ENCODE data around the gene FOXP1. TPM values are rescaled to one million over a fixed set of nuclear protein-coding genes. Genes with fewer than 3 reads are reported as not detected.

FOXP1 gene
- total RNA-seq, 4 donors from 2014 or later = 169 to 300 (median 202) TPM

DNA sequence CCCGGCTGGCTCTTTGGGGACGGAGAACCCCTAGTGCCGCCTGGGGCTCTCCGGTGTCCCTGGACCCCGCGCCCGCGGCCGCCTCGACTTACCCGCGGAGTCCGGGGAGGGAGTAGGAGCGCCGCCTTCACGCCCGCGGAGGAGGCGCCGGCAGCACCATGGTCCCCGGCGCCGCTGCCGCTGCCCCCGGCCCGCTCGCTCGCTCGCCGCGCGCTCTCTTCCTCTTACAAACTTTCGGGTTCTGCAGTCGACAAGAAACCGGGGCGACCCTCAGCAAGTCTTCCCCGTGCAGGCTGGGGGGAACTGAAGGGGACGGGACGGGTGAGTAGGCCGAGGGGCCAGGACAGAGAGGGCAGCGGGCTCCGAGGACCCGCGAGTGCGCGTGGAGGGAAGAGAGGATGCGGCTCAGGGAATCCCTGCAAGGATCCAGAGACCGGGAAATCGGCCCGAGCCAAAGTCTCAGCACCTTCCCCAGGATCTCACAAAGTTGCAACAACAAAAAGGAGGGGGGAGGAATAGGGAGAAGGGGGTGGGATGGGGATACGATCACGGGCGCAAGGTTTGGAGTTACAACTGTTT, 2.0 kb downstream of the FOXP1 start:
- Histone ChIP-seq H3K27me3 (no peaks in the 10 kb centered on the region), H3K9me3 (no peaks in the 10 kb centered on the region), H3K4me1 (peaks cover 0 to 48% (median 4%) of the 10 kb centered on the region in 3 donors), H3K27ac (peak overlapping the region; percentile 96 to 100 (median 100)), H3K36me3 (no peaks in the 10 kb centered on the region), H3K4me3 (peak overlapping the region; percentile 61 to 89)
- TF ChIP-seq, protein P1, sequence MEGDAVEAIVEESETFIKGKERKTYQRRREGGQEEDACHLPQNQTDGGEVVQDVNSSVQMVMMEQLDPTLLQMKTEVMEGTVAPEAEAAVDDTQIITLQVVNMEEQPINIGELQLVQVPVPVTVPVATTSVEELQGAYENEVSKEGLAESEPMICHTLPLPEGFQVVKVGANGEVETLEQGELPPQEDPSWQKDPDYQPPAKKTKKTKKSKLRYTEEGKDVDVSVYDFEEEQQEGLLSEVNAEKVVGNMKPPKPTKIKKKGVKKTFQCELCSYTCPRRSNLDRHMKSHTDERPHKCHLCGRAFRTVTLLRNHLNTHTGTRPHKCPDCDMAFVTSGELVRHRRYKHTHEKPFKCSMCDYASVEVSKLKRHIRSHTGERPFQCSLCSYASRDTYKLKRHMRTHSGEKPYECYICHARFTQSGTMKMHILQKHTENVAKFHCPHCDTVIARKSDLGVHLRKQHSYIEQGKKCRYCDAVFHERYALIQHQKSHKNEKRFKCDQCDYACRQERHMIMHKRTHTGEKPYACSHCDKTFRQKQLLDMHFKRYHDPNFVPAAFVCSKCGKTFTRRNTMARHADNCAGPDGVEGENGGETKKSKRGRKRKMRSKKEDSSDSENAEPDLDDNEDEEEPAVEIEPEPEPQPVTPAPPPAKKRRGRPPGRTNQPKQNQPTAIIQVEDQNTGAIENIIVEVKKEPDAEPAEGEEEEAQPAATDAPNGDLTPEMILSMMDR (IDR thresholded peaks at IDR 0.05) = peak in 1 of 4 experiments; percentile 20
- TF ChIP-seq POLR2A (IDR thresholded peaks at IDR 0.05) = no peak
- TF ChIP-seq POLR2AphosphoS5 (IDR thresholded peaks at IDR 0.05) = no peak
- TF ChIP-seq EP300 (IDR thresholded peaks at IDR 0.05) = no peak
- ATAC-seq = peak; percentile 2
- 0% methylated on average over 3 to 10 of the region's 53 CpGs for WGBS, 2 donors (ENCODE audit: low coverage in 1 of 2)

DNA sequence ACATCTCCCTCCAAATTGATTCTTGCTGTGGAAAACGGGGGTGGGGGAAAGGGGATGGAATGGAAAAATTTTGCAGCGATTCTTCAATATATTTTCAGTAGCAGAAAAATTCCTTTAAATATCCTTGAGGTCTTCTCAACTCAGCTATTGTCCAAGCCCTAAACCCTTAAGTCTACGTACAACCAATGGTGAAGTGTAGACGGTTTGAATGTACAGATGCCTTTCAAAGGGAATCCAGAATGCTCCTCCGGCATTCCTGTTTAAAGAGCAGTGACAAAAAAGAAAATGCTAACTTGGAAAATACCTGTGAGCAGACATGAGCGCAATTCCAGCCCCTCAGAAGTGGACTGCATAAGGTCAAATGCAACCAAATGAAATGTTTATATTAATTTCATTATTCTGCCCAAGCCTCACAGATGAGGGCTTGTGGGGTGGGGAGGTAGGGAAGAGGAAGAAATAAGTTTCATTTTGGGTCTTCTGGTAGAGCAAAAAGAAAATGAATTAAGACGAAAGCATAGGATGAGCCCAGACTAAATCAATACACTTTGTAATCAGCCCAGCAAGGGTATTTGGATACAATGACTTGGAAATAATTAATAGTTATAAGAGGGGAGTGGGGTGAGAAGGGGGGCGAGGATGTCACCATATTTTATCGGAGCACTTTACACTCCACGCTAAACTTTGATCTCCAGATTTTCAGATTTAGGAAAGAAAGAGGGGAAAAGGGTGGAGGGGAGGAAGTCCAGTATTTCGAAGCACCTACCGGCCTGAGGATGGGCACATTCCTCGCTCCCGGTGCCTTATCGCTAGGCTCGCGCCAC, 2.7 kb downstream of the FOXP1 start:
- Histone ChIP-seq H3K9me3 (no peaks in the 10 kb centered on the region), H3K27me3 (no peaks in the 10 kb centered on the region), H3K27ac (peak overlapping the region; percentile 96 to 100 (median 100)), H3K4me1 (peaks cover 2 to 46% (median 4%) of the 10 kb centered on the region in 3 donors), H3K4me3 (peak overlapping the region; percentile 61 to 89), H3K36me3 (no peaks in the 10 kb centered on the region)
- 9 to 10% methylated on average over 10 to 17 of the region's 17 CpGs for WGBS, 2 donors (ENCODE audit: low coverage in 1 of 2)
- no peak for ATAC-seq
- TF ChIP-seq, protein P1 (IDR thresholded peaks at IDR 0.05) = no peak
- no peak for TF ChIP-seq EP300 (IDR thresholded peaks at IDR 0.05)
- no peak for TF ChIP-seq POLR2A (IDR thresholded peaks at IDR 0.05)
- no peak for TF ChIP-seq POLR2AphosphoS5 (IDR thresholded peaks at IDR 0.05)

DNA sequence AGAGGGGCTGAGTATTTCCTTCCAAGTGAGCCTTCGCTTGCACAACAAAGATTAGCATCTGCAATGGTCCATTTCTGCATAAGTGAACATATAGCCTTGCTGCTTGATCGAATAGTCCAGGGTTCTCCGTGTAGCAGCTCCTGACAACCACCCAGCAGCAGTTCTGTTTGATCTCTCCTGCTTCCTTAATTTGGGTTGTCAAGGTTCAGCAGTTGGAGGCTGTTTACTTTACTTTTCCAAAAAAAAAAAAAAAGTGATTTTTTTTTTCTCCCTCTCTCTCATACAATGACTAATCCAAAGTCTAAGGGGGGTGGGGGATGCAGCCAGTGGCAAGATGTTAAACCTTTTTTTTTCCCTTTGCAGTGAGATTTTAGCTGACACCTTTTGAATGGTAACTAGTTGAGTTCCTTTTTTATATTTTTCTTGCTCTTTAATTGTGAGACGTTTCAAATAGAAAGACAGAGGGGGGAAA, 3.6 kb downstream of the FOXP1 start:
- H3K4me3 ChIP-seq = peak overlapping the region; percentile 61 to 89
- no peak for ATAC-seq
- no peaks in the 10 kb centered on the region for H3K36me3 ChIP-seq
- peaks cover 4 to 46% (median 7%) of the 10 kb centered on the region in 3 donors for H3K4me1 ChIP-seq
- H3K27me3 ChIP-seq = no peaks in the 10 kb centered on the region
- WGBS, 2 donors (ENCODE audit: low coverage in 1 of 2) = 17 to 36% methylated on average over 2 to 4 of the region's 4 CpGs
- H3K27ac ChIP-seq = peak overlapping the region; percentile 96 to 100 (median 100)
- H3K9me3 ChIP-seq = no peaks in the 10 kb centered on the region
- no peak for TF ChIP-seq POLR2A (IDR thresholded peaks at IDR 0.05)

DNA sequence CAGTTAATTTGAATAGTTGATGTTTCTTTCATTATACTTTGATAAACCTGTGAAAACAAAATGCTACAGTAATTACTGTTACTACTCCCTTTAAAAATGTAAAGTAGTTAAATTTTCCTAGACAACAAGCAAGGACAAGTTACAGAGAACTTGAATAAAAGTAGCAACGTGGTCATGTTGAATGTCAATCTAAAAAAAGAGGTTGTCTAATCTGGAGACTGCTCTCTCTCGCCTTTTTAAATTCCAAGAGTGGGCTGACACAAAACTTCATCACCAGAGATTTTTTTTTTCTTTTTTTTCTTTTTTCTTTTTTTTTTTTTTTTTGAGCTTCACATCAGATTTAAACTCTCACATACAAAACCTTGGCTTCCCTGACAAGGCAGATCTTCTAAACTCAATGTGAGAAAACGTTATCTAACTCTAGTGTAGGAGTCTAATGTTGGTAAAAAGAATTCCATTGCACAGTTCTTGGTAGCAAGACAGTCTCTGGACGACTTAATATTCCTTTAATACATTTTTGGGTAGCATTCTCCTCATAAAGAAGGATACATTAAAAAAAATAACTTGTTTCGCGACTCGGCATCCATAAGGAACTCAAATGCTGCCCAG, 4.1 kb downstream of the FOXP1 start:
- H3K4me3 ChIP-seq = peak overlapping the region; percentile 61 to 89
- WGBS, 2 donors (ENCODE audit: low coverage in 1 of 2) = 18 to 24% methylated on average over 7 of the region's 7 CpGs

More for the DNA sequence above, 4.1 kb downstream of the FOXP1 start:
- H3K27me3 ChIP-seq = no peaks in the 10 kb centered on the region
- no peaks in the 10 kb centered on the region for H3K36me3 ChIP-seq
- no peak for ATAC-seq
- TF ChIP-seq POLR2AphosphoS5 (IDR thresholded peaks at IDR 0.05) = no peak
- TF ChIP-seq POLR2A (IDR thresholded peaks at IDR 0.05) = no peak
- TF ChIP-seq EP300 (IDR thresholded peaks at IDR 0.05) = no peak
- TF ChIP-seq, protein P1 (IDR thresholded peaks at IDR 0.05) = no peak
- H3K4me1 ChIP-seq = peaks cover 4 to 49% (median 7%) of the 10 kb centered on the region in 3 donors
- H3K9me3 ChIP-seq = no peaks in the 10 kb centered on the region
- H3K27ac ChIP-seq = peak overlapping the region; percentile 78 to 100 (median 98)
